Uterus (tissue), 4 donors: ENCODE results near the gene FUS. TPM values are rescaled to one million over a fixed set of nuclear protein-coding genes. Genes with fewer than 3 reads are reported as not detected.

Source experiments
- DNase-seq, 2 donors: peaks; one replicate each; pipeline ENCODE4 v3.0.0-alpha.2; 2019 to 2020
- H3K27ac ChIP-seq, 2 donors: fragments of 200-600 bp; sonication (generic); 1 replicate in 1 of 2; 2 replicates in 1 of 2; pipeline ENCODE4 v1.5.1; 2016 to 2018
- H3K27me3 ChIP-seq, 2 donors: fragments of 200-600 bp; sonication (generic); one replicate each; pipeline ENCODE4 v1.5.1; 2018 to 2019; ENCODE audit warnings: control low read depth in 1 of 2
- H3K36me3 ChIP-seq, 2 donors: fragments of 200-600 bp; sonication (generic); one replicate each; pipeline ENCODE4 v1.5.1; 2019; ENCODE audit warnings: control low read depth in 1 of 2
- H3K4me1 ChIP-seq, 2 donors: fragments of 200-600 bp; sonication (generic); one replicate each; pipeline ENCODE4 v1.5.1; 2018 to 2019; ENCODE audit warnings: control low read depth in 1 of 2
- H3K4me3 ChIP-seq, 2 donors: fragments of 200-600 bp; sonication (generic); 1 replicate in 1 of 2; 2 replicates in 1 of 2; pipeline ENCODE4 v1.5.1; 2018 to 2019; ENCODE audit warnings: mild to moderate bottlenecking in 1 of 2
- H3K9me3 ChIP-seq, 2 donors: fragments of 200-600 bp; sonication (generic); one replicate each; pipeline ENCODE4 v1.5.1; 2019; ENCODE audit warnings: control low read depth in 1 of 2
- POLR2A ChIP-seq, 2 donors: fragments of 450-650 bp; IDR thresholded peaks; one replicate each; pipeline ENCODE4 v1.6.1; 2016; ENCODE audit warnings: antibody characterized with exemption in 2 of 2, mild to moderate bottlenecking in 1 of 2, moderate library complexity in 1 of 2
- intact Hi-C: fragments of 100-400 bp; cut with DNase I; formaldehyde crosslinking; loops from one replicate; pipeline ENCODE4 v1.15.1; 2023; ENCODE audit warnings: low total_unique reads
- total RNA-seq, 4 donors: library from RNA; depleted of rRNA in 3 of 4; stranded (reverse); fragments of >200 nt in 3 of 4; gene quantifications; one replicate each; pipeline versions ENCODE4 v1.1.0 to v1.2.4, GENCODE V29; 2014 to 2023
- TF ChIP-seq, protein P1 (sequence below), 4 experiments: fragments of 200-600 bp in 2 of 4; fragments of 450-650 bp in 2 of 4; sonication (generic) in 2 of 4; IDR thresholded peaks; one replicate each; pipeline ENCODE4 v1.5.1; 2016 to 2019; ENCODE audit warnings: antibody characterized with exemption in 4 of 4, mild to moderate bottlenecking in 2 of 4, moderate library complexity in 1 of 4
- donor health status: DM: yes; HTN: yes; CAD: no.

FUS gene
- total RNA-seq, 4 donors from 2014 or later: 21.5 to 356 (median 109) TPM

DNA sequence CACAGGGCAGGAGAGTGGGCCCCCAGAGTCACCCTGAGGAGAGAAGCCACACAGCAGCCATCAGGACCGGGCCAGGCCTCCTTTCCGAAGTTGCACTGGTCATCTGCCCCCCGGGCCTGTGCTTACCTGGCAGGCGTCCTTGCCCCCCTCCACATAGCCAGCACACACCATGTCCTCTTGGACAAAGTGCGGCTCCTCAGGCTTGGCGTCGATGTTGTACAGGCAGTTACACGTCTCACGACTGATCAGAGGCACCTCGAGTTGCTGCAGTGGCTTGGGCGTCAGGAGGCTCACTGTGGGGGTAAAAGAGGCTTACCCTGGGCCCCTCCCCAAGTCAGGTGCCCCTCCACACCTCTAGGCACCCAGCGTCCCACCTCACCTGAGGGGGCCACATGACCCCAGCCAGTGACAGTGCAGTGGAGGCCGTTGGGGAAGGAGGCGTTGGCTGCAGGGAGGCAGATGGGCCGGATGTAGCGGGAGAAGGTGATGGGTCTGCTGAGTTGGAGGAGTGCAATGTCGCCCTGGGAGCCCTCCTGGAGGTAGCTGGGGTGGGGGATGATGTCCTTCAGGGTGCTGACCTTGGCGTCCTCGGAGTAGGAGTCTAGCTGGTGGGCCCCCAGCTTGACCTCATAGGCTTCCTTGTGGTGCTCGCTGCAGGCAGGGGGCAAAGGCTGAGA is 47.5 kb upstream of the FUS start:
- no peaks in the 10 kb centered on the region for H3K9me3 ChIP-seq
- no peak for DNase-seq
- no peak overlapping the region for H3K4me3 ChIP-seq
- no peaks in the 10 kb centered on the region for H3K36me3 ChIP-seq
- intact Hi-C loops: no loop called here
- peaks cover 0 to 11% of the 10 kb centered on the region in 2 donors for H3K4me1 ChIP-seq
- no peaks in the 10 kb centered on the region for H3K27me3 ChIP-seq
- no peak for TF ChIP-seq POLR2A (IDR thresholded peaks at IDR 0.05)
- TF ChIP-seq, protein P1, sequence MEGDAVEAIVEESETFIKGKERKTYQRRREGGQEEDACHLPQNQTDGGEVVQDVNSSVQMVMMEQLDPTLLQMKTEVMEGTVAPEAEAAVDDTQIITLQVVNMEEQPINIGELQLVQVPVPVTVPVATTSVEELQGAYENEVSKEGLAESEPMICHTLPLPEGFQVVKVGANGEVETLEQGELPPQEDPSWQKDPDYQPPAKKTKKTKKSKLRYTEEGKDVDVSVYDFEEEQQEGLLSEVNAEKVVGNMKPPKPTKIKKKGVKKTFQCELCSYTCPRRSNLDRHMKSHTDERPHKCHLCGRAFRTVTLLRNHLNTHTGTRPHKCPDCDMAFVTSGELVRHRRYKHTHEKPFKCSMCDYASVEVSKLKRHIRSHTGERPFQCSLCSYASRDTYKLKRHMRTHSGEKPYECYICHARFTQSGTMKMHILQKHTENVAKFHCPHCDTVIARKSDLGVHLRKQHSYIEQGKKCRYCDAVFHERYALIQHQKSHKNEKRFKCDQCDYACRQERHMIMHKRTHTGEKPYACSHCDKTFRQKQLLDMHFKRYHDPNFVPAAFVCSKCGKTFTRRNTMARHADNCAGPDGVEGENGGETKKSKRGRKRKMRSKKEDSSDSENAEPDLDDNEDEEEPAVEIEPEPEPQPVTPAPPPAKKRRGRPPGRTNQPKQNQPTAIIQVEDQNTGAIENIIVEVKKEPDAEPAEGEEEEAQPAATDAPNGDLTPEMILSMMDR (IDR thresholded peaks at IDR 0.05): no peak
- H3K27ac ChIP-seq: no peak overlapping the region

DNA sequence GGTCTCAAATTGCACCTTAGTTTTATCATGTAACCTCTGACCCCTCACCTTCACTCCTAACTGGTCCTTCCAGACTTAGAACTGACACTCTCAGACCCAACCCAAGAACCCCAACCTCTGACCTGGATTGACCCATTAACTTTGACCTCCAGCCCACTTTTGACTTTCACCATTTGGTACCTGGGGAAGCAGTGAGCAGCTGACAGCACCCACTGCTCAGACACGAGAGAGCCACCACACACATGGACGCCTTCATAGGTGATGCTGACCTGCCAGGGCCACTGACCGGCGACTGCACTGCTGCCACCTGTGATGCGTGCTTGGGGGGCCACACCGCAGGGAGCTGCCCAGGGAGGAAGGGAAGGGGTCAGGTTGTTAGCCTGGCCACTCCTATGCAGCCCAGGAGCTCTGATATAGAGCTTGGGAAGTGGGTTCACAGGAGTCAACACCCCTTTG is 46.9 kb upstream of the FUS start:
- Histone ChIP-seq H3K36me3 (no peaks in the 10 kb centered on the region), H3K9me3 (no peaks in the 10 kb centered on the region), H3K27ac (no peak overlapping the region), H3K4me3 (no peak overlapping the region), H3K4me1 (peaks cover 0 to 11% of the 10 kb centered on the region in 2 donors), H3K27me3 (no peaks in the 10 kb centered on the region)
- no peak for TF ChIP-seq POLR2A (IDR thresholded peaks at IDR 0.05)
- TF ChIP-seq, protein P1 (IDR thresholded peaks at IDR 0.05): no peak
- intact Hi-C loops: no loop called here
- no peak for DNase-seq

DNA sequence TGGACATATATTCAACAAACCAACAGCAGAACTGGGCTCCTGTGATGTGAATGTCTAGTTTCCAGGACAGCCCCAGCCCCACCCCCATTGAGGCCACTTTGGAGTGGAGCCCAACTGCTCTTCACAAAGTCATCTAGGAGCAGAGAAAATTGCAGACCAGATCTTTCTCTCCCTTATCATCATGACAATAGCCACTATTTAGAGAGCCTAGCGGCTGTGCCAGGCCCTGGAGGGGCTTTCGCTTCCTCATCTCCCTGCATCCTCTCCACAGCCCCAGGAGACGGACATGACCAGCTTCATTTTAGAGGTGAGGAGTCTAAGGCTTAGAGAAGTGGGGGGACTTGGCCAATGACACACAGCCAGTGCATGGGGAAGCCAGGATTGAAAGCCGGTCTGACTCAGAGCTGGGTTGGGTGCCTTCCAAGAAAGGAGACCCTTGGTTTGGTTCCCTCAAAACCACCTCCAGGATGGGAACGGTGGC is 45.8 kb upstream of the FUS start:
- Histone ChIP-seq H3K9me3 (no peaks in the 10 kb centered on the region), H3K4me3 (no peak overlapping the region), H3K4me1 (peaks cover 0 to 11% of the 10 kb centered on the region in 2 donors), H3K27me3 (no peaks in the 10 kb centered on the region), H3K36me3 (no peaks in the 10 kb centered on the region), H3K27ac (no peak overlapping the region)
- intact Hi-C loops: no loop called here
- no peak for DNase-seq
- no peak for TF ChIP-seq POLR2A (IDR thresholded peaks at IDR 0.05)
- TF ChIP-seq, protein P1 (IDR thresholded peaks at IDR 0.05): no peak

DNA sequence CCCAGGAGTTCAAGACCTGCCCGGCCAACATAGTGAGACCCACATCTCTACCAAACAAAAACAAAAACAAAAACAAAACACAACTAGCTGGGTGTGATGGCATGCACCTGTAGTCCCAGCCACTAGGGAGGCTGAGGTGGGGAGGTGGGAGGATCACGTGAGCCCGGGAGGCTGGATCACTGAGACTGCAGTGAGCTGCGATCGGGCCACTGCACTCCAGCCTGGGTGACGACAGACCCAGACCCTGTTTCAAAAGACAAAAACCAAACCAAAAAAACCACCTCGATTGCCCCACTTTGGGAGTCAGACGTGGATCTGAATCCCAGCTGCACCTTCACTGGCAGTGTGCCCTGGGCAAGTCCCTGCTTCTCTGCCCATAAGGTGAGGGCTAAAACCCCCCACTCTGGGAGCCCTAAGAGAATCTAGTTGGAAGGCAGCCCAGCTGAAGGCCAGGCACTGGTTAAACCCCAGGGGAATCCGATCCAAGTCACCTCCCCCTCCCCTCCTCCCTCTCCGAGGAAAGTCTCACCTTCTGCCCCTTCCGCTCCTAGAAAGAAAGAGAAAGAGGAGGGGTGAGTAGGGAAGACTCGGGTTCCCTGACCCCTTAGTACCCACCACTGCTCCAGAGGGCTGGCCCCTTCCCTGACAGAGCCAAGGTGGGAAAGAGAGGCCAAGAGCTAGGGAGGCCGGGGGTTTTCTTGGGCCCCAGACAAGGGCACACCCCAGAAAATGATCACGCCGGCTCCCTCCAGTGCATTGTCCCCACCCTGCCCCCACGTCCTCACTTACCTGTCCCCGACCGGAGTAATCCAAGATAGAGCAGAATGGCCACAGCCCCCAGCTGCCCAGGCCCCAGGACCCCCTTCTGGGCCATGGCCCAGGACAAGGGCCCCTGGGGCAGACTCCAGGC is 45.1 kb upstream of the FUS start:
- H3K27me3 ChIP-seq: no peaks in the 10 kb centered on the region
- no peak overlapping the region for H3K4me3 ChIP-seq
- H3K27ac ChIP-seq: no peak overlapping the region
- peaks cover 0 to 4% of the 10 kb centered on the region in 2 donors for H3K4me1 ChIP-seq
- TF ChIP-seq, protein P1 (IDR thresholded peaks at IDR 0.05): no peak
- no peak for TF ChIP-seq POLR2A (IDR thresholded peaks at IDR 0.05)
- no peak for DNase-seq
- no peaks in the 10 kb centered on the region for H3K36me3 ChIP-seq
- no peaks in the 10 kb centered on the region for H3K9me3 ChIP-seq
- intact Hi-C loops: no loop called here
